Measurements from ENCODE around the gene KDM4C. TPM values are rescaled to one million over a fixed set of nuclear protein-coding genes. Genes with fewer than 3 reads are reported as not detected.
"Not testable (repeated sequence)": the region's sequence is repeated elsewhere in the genome, so short reads cannot be mapped to it uniquely, and the experiment has no call there.

Gene KDM4C
- total RNA-seq, 2 experiments from 2014 or later: 53.0 to 53.7 TPM

- H3K9me3 Mint-ChIP-seq, CTCF ChIA-PET, H3K27ac Mint-ChIP-seq, H3K4me3 Mint-ChIP-seq, H3K27me3 Mint-ChIP-seq, DNase-seq, POLR2A ChIA-PET: not testable (repeated sequence)
- Mint-ChIP-seq H3K36me3 (ENCODE audit: low read depth) (peaks cover 22% of the 10 kb centered on the region), H3K4me1 (peaks cover 11% of the 10 kb centered on the region)
These were observed 31.2 kb downstream of the KDM4C start for GRCh38 chr9:6789017-6789338.

GRCh38 chr9:6790866-6791265, 33.1 kb downstream of the KDM4C start:
- Mint-ChIP-seq H3K4me3 (no peak overlapping the region), H3K4me1 (peaks cover 9% of the 10 kb centered on the region), H3K36me3 (ENCODE audit: low read depth) (peaks cover 33% of the 10 kb centered on the region), H3K27me3 (no peaks in the 10 kb centered on the region), H3K9me3 (no peaks in the 10 kb centered on the region), H3K27ac (no peak overlapping the region)
- ChIA-PET POLR2A (no interaction called here), CTCF (no interaction called here)
- DNase-seq: no peak

- Mint-ChIP-seq H3K36me3 (ENCODE audit: low read depth) (peaks cover 49% of the 10 kb centered on the region), H3K4me1 (peaks cover 4% of the 10 kb centered on the region), H3K27me3 (no peaks in the 10 kb centered on the region), H3K27ac (no peak overlapping the region), H3K9me3 (no peaks in the 10 kb centered on the region), H3K4me3 (no peak overlapping the region)
- DNase-seq: no peak
- ChIA-PET POLR2A (no interaction called here), CTCF (no interaction called here)
These were observed 35.4 kb downstream of the KDM4C start for GRCh38 chr9:6793203-6793602.

- Mint-ChIP-seq H3K9me3 (no peaks in the 10 kb centered on the region), H3K27ac (no peak overlapping the region), H3K36me3 (ENCODE audit: low read depth) (peaks cover 51% of the 10 kb centered on the region), H3K4me1 (peaks cover 4% of the 10 kb centered on the region), H3K27me3 (no peaks in the 10 kb centered on the region), H3K4me3 (no peak overlapping the region)
- POLR2A ChIA-PET: no interaction called here
- CTCF ChIA-PET: no interaction called here
- no peak for DNase-seq
These were observed 37.2 kb downstream of the KDM4C start for GRCh38 chr9:6794936-6795335.

GRCh38 chr9:6802926-6803325, 45.2 kb downstream of the KDM4C start:
- POLR2A ChIA-PET: no interaction called here

GRCh38 chr9:6805532-6805931, 47.8 kb downstream of the KDM4C start:
- Mint-ChIP-seq H3K36me3 (ENCODE audit: low read depth) (peaks cover 22% of the 10 kb centered on the region), H3K4me3 (no peak overlapping the region), H3K27ac (no peak overlapping the region), H3K4me1 (no peaks in the 10 kb centered on the region), H3K9me3 (no peaks in the 10 kb centered on the region), H3K27me3 (no peaks in the 10 kb centered on the region)
- DNase-seq: no peak
- CTCF ChIA-PET: no interaction called here
- POLR2A ChIA-PET: no interaction called here

More at GRCh38 chr9:6802926-6803325, 45.2 kb downstream of the KDM4C start:
- Mint-ChIP-seq H3K27ac (no peak overlapping the region), H3K4me3 (no peak overlapping the region), H3K4me1 (no peaks in the 10 kb centered on the region), H3K36me3 (ENCODE audit: low read depth) (peaks cover 30% of the 10 kb centered on the region), H3K27me3 (no peaks in the 10 kb centered on the region), H3K9me3 (no peaks in the 10 kb centered on the region)
- CTCF ChIA-PET: interaction anchor here (0.7 kb wide), 1 partner anchor 233 kb away, joined by 3 read pairs; no protein-coding TSS in a partner anchor
- DNase-seq: no peak

- H3K4me1 Mint-ChIP-seq, H3K4me3 Mint-ChIP-seq, H3K27ac Mint-ChIP-seq, DNase-seq, H3K9me3 Mint-ChIP-seq, POLR2A ChIA-PET, H3K27me3 Mint-ChIP-seq: not testable (repeated sequence)
- CTCF ChIA-PET: interaction anchor here (0.8 kb wide), 1 partner anchor 9 kb away, joined by 3 read pairs; no protein-coding TSS in a partner anchor
- peaks cover 18% of the 10 kb centered on the region for H3K36me3 Mint-ChIP-seq (ENCODE audit: low read depth)
These were observed 48.5 kb downstream of the KDM4C start for GRCh38 chr9:6806318-6806717.

GRCh38 chr9:6807669-6808068, 49.9 kb downstream of the KDM4C start:
- peaks cover 15% of the 10 kb centered on the region for H3K36me3 Mint-ChIP-seq (ENCODE audit: low read depth)
- POLR2A ChIA-PET, H3K4me3 Mint-ChIP-seq, H3K4me1 Mint-ChIP-seq, H3K27me3 Mint-ChIP-seq, DNase-seq, CTCF ChIA-PET, H3K27ac Mint-ChIP-seq, H3K9me3 Mint-ChIP-seq: not testable (repeated sequence)

GRCh38 chr9:6811436-6811835, 53.7 kb downstream of the KDM4C start:
- H3K36me3 Mint-ChIP-seq (ENCODE audit: low read depth): peaks cover 11% of the 10 kb centered on the region
- ChIA-PET POLR2A (no interaction called here), CTCF (no interaction called here)

GRCh38 chr9:6816581-6816980, 58.8 kb downstream of the KDM4C start:
- Mint-ChIP-seq H3K9me3 (peaks cover 3% of the 10 kb centered on the region), H3K36me3 (ENCODE audit: low read depth) (peaks cover 25% of the 10 kb centered on the region), H3K27me3 (no peaks in the 10 kb centered on the region), H3K27ac (no peak overlapping the region), H3K4me3 (no peak overlapping the region), H3K4me1 (peaks cover 12% of the 10 kb centered on the region)
- ChIA-PET POLR2A (no interaction called here), CTCF (interaction anchor here (0.6 to 2.2 kb wide), 3 partner anchors 10 to 875 kb away, joined by 3 to 13 read pairs (median 4); no protein-coding TSS in a partner anchor)
- no peak for DNase-seq

More at GRCh38 chr9:6811436-6811835, 53.7 kb downstream of the KDM4C start:
- Mint-ChIP-seq H3K27me3 (no peaks in the 10 kb centered on the region), H3K9me3 (no peaks in the 10 kb centered on the region), H3K4me1 (peaks cover 2% of the 10 kb centered on the region), H3K27ac (no peak overlapping the region), H3K4me3 (no peak overlapping the region)
- no peak for DNase-seq

GRCh38 chr9:6818292-6818922, 60.6 kb downstream of the KDM4C start:
- Mint-ChIP-seq H3K36me3 (ENCODE audit: low read depth) (peaks cover 25% of the 10 kb centered on the region), H3K4me3 (no peak overlapping the region), H3K9me3 (peaks cover 3% of the 10 kb centered on the region), H3K27me3 (no peaks in the 10 kb centered on the region), H3K4me1 (peaks cover 12% of the 10 kb centered on the region), H3K27ac (no peak overlapping the region)
- CTCF ChIA-PET: no interaction called here
- no peak for DNase-seq
- POLR2A ChIA-PET: no interaction called here

GRCh38 chr9:6819112-6819511, 61.3 kb downstream of the KDM4C start:
- ChIA-PET POLR2A (no interaction called here), CTCF (no interaction called here)
- Mint-ChIP-seq H3K27ac (no peak overlapping the region), H3K4me1 (peaks cover 12% of the 10 kb centered on the region), H3K9me3 (peaks cover 3% of the 10 kb centered on the region), H3K36me3 (ENCODE audit: low read depth) (peaks cover 25% of the 10 kb centered on the region), H3K4me3 (no peak overlapping the region), H3K27me3 (no peaks in the 10 kb centered on the region)
- no peak for DNase-seq

GRCh38 chr9:6819529-6819928, 61.8 kb downstream of the KDM4C start:
- Mint-ChIP-seq H3K27me3 (no peaks in the 10 kb centered on the region), H3K4me3 (no peak overlapping the region), H3K36me3 (ENCODE audit: low read depth) (peaks cover 25% of the 10 kb centered on the region), H3K9me3 (peaks cover 3% of the 10 kb centered on the region), H3K4me1 (peaks cover 12% of the 10 kb centered on the region), H3K27ac (no peak overlapping the region)
- no peak for DNase-seq
- ChIA-PET POLR2A (no interaction called here), CTCF (no interaction called here)

GRCh38 chr9:6822696-6823095, 64.9 kb downstream of the KDM4C start:
- Mint-ChIP-seq H3K9me3 (peaks cover 3% of the 10 kb centered on the region), H3K36me3 (ENCODE audit: low read depth) (peaks cover 24% of the 10 kb centered on the region), H3K27me3 (no peaks in the 10 kb centered on the region), H3K4me1 (peaks cover 10% of the 10 kb centered on the region), H3K4me3 (no peak overlapping the region), H3K27ac (no peak overlapping the region)
- CTCF ChIA-PET: no interaction called here
- DNase-seq: no peak
- POLR2A ChIA-PET: no interaction called here
